T-helper 2 cell treated with Interferon-gamma antibody and Interleukin-4, amounts not matched to agents 5 μg/mL and 100 μg/mL, for 36 hours (primary cell): ENCODE results near the gene CMSS1.

ENCODE experiments used
- DNase-seq: peaks from one replicate; pipeline ENCODE4 v3.0.0; 2021; ENCODE audit warnings: low spot score
- H3K27ac Mint-ChIP-seq: one replicate; pipeline ENCODE4 v1.8.0; 2021; ENCODE audit warnings: mild to moderate bottlenecking, mixed read lengths
- H3K27me3 Mint-ChIP-seq: one replicate; pipeline ENCODE4 v1.8.0; 2021; ENCODE audit warnings: low read depth, mixed read lengths
- H3K36me3 Mint-ChIP-seq: one replicate; pipeline ENCODE4 v1.8.0; 2021; ENCODE audit warnings: low read depth, mixed read lengths
- H3K4me1 Mint-ChIP-seq: one replicate; pipeline ENCODE4 v1.8.0; 2021; ENCODE audit warnings: low read depth, mixed read lengths
- H3K4me3 Mint-ChIP-seq: one replicate; pipeline ENCODE4 v1.8.0; 2022; ENCODE audit warnings: mild to moderate bottlenecking, moderate library complexity, mixed read lengths
- H3K9me3 Mint-ChIP-seq: one replicate; pipeline ENCODE4 v1.8.0; 2021; ENCODE audit warnings: mixed read lengths

CMSS1 gene

DNA sequence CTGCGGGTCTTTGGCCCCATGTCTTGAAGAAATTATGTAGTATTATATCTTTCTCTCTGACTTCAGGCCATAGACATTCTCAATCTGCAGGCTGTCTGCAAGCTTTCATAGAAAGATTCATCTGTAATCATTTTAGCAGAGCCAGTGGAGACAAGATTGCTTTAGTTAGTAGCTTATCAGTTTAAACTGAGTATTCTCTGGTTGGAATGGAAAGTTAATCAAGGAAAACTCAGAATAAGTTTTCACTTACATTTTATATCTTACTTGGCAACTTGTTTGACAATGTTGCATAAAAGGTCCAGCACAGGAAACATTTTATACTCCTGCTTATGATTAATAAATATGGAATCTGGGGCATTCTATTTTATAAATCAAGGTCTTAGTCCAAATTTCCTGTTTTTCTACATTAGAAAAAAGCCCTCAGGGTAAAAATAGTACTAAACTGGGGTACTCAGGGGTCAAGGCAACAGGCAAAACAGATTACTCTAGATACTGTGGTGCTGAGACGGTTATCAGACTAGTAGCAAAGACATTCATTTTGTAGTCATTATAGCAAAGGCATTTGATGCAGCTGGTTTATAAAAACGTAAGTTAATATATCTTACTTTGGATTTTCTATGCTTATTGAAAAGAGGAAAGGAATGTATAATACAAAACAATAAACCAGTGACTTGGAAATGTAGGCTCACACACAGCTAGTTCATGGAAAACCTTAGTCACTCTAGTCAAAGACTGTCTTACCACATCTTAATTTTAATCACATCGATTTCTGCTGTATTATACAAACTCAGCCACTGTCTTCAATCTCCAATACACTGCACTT is 341.9 kb downstream of the CMSS1 start:
- no peak for DNase-seq
- H3K36me3 Mint-ChIP-seq: peaks cover 18% of the 10 kb centered on the region
- no peaks in the 10 kb centered on the region for H3K27me3 Mint-ChIP-seq
- no peaks in the 10 kb centered on the region for H3K4me1 Mint-ChIP-seq
- no peak overlapping the region for H3K4me3 Mint-ChIP-seq
- H3K27ac Mint-ChIP-seq: no peak overlapping the region
- peaks cover 18% of the 10 kb centered on the region for H3K9me3 Mint-ChIP-seq

DNA sequence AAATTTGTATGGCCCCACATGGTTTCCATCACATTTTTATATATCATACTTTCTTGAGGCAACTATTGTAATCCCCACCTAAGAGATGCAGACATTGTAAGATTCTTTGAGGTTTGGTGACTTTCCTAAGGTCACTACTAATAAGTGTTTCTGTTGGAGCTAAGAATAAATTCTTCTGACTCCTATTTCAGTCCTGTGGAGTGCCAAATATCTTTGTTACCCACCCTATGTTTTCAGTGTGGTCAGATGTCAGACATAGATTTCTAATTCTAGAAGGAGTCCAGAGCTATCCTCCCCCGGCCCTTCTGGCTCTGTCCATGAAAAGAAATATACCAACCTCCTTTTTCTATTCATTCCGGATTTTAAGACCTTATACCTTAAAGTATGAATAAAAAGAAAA is 342.9 kb downstream of the CMSS1 start:
- H3K36me3 Mint-ChIP-seq: peaks cover 12% of the 10 kb centered on the region
- H3K27me3 Mint-ChIP-seq: no peaks in the 10 kb centered on the region
- no peaks in the 10 kb centered on the region for H3K4me1 Mint-ChIP-seq
- H3K9me3 Mint-ChIP-seq: peaks cover 11% of the 10 kb centered on the region
- no peak overlapping the region for H3K27ac Mint-ChIP-seq
- DNase-seq: no peak
- H3K4me3 Mint-ChIP-seq: no peak overlapping the region

DNA sequence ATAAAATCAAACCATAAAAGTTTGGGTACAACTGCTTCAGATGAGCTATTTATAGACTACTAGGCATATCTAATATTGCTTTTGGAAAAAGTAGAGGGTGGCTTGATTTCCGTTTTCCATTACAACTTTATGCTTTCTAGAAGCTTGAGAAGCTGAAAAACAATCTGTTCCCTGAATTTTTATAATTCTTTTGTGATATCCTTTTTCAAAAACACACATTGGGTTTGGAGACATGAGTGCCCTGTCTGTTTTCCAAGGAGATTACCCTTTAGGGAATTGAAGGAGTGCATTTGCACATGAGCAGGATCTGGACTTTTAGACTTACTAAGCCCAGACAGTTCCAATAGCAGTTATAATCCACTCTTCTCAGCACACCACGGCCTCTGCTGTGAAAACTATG is 346.1 kb downstream of the CMSS1 start:
- DNase-seq: no peak
- peaks cover 8% of the 10 kb centered on the region for H3K36me3 Mint-ChIP-seq
- no peak overlapping the region for H3K4me3 Mint-ChIP-seq
- H3K27ac Mint-ChIP-seq: no peak overlapping the region
- no peaks in the 10 kb centered on the region for H3K4me1 Mint-ChIP-seq
- H3K9me3 Mint-ChIP-seq: no peaks in the 10 kb centered on the region
- H3K27me3 Mint-ChIP-seq: no peaks in the 10 kb centered on the region

DNA sequence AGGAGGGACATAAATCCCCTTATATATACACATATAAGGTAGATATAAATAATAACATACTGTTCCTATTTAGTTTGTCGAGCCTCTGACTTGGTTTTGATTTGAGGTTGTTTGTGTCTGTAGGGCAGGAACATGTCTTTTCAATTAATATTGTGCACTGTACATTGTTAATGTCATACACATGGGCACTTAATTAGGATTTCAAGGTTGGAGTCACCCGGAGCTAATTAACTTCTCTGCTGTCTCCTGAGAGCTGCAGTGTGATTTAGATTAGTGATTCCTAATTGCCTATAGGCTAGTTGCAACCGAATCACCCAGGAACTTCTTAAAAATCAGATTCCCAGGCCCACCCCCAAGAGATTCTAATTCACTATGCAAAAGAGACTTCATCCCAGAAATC is 347.1 kb downstream of the CMSS1 start:
- Mint-ChIP-seq H3K4me3 (no peak overlapping the region), H3K27ac (no peak overlapping the region), H3K36me3 (peaks cover 9% of the 10 kb centered on the region), H3K4me1 (no peaks in the 10 kb centered on the region), H3K9me3 (no peaks in the 10 kb centered on the region), H3K27me3 (no peaks in the 10 kb centered on the region)
- DNase-seq: no peak

DNA sequence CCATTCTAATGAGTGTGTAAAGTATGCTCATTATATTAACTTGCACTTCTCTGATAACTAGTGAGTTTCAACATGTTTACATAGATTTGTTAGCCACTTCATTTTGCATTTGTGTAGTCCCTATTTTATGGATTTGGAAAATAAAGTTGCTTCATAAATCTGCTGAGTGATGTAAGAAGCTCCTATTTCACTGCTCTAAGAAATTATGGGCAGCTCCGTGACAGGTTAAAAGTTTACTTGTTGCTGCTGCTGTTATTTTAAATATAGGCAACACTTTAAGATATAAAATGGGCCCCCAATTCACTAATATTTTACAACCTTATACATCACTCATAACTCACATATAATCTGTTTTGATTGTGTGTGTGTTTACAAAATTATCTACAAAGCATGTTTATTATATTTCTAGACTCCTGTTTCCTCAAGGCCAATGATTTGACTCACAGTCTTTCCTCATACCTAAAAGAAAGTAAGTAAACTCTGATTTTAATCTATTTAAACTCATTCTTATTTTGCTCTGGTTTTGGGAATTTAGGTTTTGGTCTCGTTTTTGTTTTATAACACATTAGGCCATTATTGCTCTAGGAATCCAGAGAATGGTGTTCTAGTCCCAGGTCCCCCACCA is 348.4 kb downstream of the CMSS1 start:
- Mint-ChIP-seq H3K9me3 (no peaks in the 10 kb centered on the region), H3K36me3 (peaks cover 9% of the 10 kb centered on the region), H3K4me3 (no peak overlapping the region), H3K27me3 (no peaks in the 10 kb centered on the region), H3K27ac (no peak overlapping the region), H3K4me1 (no peaks in the 10 kb centered on the region)
- no peak for DNase-seq

DNA sequence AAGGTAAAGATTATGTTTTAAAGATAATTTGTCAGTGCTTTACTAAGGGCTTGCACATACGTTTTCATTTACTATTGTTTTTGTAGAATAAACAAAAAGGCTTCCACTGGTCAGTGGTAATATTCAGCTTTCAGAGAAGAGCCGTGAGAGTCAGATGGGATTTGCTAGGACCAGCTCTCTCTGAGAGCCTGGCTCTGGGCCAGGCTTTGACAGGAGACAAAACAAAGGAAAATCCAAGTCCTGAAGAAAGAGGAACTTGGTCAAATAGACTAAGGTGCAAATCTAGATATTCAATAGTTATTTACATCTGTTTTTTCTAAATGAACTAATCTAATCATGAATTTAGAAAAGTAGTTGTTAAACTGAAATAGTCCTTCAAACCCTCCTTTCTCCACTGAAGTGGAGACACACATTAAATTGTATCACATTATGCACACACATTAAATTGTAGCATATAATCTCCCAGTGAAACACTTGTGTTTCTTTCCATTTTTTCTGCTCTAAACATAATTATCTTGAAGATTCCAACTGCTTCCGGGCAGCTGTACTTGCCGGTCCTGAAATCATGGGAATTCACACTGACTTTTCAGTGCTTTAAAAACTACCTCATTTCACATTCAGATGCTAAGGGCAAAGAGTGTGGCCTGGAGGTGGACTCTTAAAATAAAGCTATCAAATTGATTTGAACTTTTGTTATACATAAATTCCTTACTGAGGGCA is 351.7 kb downstream of the CMSS1 start:
- peaks cover 11% of the 10 kb centered on the region for H3K36me3 Mint-ChIP-seq
- H3K4me1 Mint-ChIP-seq: no peaks in the 10 kb centered on the region

DNA sequence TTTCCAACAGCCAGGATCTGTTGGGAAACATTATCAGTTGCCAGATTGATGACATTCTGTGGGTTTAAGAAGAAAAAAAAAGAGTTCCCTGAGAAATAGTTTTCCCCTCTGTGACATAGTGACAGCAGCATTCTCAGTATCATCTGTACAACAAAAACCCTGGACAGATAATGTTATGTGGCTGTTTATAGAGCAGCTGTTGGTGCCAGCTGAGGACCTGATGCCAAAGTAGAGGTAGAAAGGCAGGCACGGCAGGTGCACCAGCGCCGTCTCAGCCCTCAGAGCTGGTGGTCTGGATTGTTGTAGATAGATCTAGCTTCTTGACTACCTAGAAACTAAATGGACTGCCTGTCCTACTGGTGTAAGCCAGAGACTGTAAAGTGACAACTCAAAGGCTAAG is 352.8 kb downstream of the CMSS1 start:
- no peaks in the 10 kb centered on the region for H3K4me1 Mint-ChIP-seq
- H3K4me3 Mint-ChIP-seq: no peak overlapping the region
- no peaks in the 10 kb centered on the region for H3K27me3 Mint-ChIP-seq
- H3K36me3 Mint-ChIP-seq: peaks cover 11% of the 10 kb centered on the region
- no peaks in the 10 kb centered on the region for H3K9me3 Mint-ChIP-seq
- DNase-seq: no peak
- H3K27ac Mint-ChIP-seq: no peak overlapping the region

More for the DNA sequence above, 351.7 kb downstream of the CMSS1 start:
- H3K27me3 Mint-ChIP-seq: no peaks in the 10 kb centered on the region
- DNase-seq: no peak
- no peak overlapping the region for H3K4me3 Mint-ChIP-seq
- H3K27ac Mint-ChIP-seq: no peak overlapping the region
- H3K9me3 Mint-ChIP-seq: no peaks in the 10 kb centered on the region

DNA sequence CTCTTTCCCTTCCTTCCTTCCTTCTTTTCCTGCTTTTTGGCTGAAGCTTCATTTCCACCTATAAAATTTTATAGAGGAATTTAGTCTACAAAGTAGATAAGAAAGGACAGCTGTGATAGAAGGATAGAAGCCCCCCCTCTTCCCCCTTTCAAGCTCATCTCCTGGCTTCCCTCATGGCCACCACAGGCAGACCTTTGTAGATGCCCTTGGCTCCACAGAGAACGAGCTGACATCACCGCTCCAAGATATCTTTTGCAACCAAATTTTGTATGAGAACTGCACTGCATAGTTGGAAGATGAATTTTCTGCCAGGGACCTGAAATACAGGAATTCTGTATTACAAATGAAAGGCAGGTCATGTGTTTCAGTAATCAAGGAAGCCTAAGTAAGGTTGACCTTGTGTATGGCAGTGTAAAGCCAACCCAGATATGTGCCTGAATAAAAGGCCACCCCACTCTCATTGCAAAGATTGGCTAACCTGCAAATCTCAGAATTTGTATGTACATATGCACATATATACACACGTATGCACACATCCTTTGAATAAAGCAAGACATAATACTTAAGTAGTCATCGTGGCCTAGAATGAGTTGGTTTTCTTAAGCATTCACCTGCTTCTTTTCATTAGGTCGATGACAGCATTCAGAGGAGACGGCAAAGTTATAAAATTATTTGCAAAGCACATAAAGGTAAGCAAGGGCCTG is 353.7 kb downstream of the CMSS1 start:
- H3K4me1 Mint-ChIP-seq: no peaks in the 10 kb centered on the region
- no peak overlapping the region for H3K27ac Mint-ChIP-seq
- H3K27me3 Mint-ChIP-seq: no peaks in the 10 kb centered on the region
- H3K9me3 Mint-ChIP-seq: no peaks in the 10 kb centered on the region
- H3K4me3 Mint-ChIP-seq: no peak overlapping the region
- no peak for DNase-seq
- H3K36me3 Mint-ChIP-seq: peaks cover 12% of the 10 kb centered on the region

DNA sequence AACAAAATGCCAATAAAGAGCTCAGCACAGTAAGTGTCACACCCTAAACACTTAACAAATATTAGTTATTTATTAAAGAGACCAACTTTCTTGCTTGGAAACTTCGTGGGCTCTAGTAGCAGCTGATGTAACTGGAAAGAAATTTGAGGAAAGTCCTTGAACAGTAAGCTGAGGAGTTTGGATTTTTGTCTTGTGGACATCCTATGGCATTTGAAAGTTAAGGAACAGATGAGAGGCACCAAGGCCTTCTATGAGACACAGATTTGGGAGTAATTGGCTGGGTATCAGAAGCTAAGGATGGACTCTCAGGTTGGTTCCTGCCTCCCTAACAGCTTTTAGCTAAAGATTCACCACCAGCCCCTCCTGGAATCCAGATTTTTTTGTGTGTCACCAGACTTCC is 356.3 kb downstream of the CMSS1 start:
- peaks cover 22% of the 10 kb centered on the region for H3K36me3 Mint-ChIP-seq

DNA sequence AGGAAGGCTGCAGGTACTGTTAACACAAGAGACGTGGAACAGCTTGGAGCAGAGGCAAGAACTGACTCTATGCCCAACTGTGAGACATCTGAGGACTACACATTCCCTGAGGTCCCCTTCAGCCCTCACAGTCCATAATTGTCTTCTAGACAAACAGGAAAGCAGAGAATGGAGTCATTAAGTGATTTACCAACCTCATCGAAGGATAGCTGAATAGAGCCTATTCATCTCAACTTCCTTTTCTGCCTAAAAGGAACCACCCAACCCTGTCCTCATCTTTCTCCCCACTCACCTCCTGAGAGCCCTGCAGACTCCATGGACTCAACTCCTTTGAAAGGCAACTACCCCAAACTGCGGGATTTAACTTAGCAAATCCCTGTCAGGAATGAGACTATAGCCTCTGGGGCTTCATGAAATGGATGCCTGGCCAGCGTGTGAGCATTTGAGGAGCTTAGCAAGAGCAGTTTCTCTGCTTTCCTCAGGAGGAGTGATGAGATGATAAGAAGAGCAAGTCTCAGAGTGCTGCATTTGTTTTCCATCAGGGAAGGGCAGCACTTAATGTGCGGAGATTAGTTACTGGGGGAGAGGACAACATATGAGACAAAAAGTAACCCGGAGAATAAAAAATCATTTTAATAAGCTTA is 358.1 kb downstream of the CMSS1 start:
- H3K4me3 Mint-ChIP-seq: no peak overlapping the region
- DNase-seq: no peak
- no peak overlapping the region for H3K27ac Mint-ChIP-seq
- H3K27me3 Mint-ChIP-seq: no peaks in the 10 kb centered on the region
- peaks cover 37% of the 10 kb centered on the region for H3K36me3 Mint-ChIP-seq
- H3K4me1 Mint-ChIP-seq: no peaks in the 10 kb centered on the region
- peaks cover 26% of the 10 kb centered on the region for H3K9me3 Mint-ChIP-seq

More for the DNA sequence above, 356.3 kb downstream of the CMSS1 start:
- no peak for DNase-seq
- Mint-ChIP-seq H3K27ac (no peak overlapping the region), H3K9me3 (peaks cover 9% of the 10 kb centered on the region), H3K4me1 (no peaks in the 10 kb centered on the region), H3K4me3 (no peak overlapping the region), H3K27me3 (no peaks in the 10 kb centered on the region)

DNA sequence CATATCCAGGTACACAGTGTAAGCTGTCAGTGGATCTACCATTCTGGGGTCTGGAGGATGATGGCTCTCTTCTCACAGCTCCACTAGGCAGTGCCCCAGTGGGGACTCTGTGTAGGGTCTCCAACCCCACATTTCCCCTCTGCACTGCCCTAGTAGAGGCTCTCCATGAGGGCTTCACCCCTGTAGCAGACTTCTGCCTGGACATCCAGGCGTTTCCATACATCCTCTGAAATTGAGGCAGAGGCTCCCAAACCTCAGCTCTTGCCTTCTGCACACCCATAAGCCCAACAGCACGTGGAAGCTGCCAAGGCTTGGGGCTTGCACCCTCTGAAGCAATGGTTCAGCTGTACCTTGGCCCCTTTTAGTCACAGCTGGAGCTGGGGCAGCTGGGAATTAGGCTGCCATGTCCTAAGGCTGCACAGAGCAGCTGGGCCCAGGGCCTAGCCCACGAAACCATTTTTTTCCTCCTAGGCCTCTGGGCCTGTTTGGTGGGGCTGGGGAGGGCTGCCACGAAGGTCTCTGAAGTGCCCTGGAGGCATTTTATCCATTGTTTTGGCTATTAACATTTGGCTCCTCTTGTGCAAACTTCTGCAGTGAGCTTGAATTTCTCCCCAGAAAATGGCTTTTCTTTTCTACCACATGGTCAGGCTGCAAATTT is 362.2 kb downstream of the CMSS1 start:
- Mint-ChIP-seq H3K27me3 (no peaks in the 10 kb centered on the region), H3K4me1 (no peaks in the 10 kb centered on the region), H3K27ac (no peak overlapping the region), H3K9me3 (peaks cover 33% of the 10 kb centered on the region), H3K36me3 (peaks cover 39% of the 10 kb centered on the region), H3K4me3 (no peak overlapping the region)
- DNase-seq: no peak

DNA sequence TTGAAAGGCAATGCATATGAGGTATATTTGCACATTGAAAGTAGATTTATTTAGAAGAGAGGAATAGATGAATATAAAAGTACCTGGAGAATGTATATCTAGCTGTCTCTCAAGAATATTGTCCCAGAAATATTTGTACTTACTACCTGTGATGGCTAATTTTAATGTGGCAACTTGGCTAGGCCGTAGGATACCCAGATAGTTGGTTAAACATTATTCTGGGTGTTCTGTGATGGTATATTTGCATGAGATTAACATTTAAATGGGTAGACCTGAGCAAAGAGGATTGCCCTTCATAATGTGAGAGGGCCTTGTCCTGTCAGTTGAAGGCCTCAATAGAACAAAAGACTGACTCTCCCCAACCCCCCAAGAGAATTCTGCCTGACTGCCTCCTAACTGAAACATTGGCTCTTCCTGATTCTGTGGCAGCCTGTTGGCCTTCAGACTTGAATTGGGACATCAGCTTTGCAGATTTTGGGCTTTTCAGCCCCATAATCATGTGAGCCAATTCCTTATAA is 366.0 kb downstream of the CMSS1 start:
- peaks cover 3% of the 10 kb centered on the region for H3K27me3 Mint-ChIP-seq
- no peak overlapping the region for H3K4me3 Mint-ChIP-seq
- H3K36me3 Mint-ChIP-seq: peaks cover 25% of the 10 kb centered on the region
- DNase-seq: no peak
- no peak overlapping the region for H3K27ac Mint-ChIP-seq
- no peaks in the 10 kb centered on the region for H3K4me1 Mint-ChIP-seq
- H3K9me3 Mint-ChIP-seq: peaks cover 27% of the 10 kb centered on the region
